Endodermal cell (in vitro differentiated cells): ENCODE measurements around the gene BLNK. TPM values are rescaled to one million over a fixed set of nuclear protein-coding genes. Genes with fewer than 3 reads are reported as not detected.

ENCODE experiments used
- DNase-seq: peaks from one replicate; pipeline ENCODE4 v3.0.0-alpha.2; 2017
- H3K27ac ChIP-seq: 2 replicates; pipeline ENCODE4 v1.5.1; 2013; ENCODE audit warnings: mild to moderate bottlenecking, low read depth, low read length, moderate library complexity
- H3K27me3 ChIP-seq: 2 replicates; pipeline ENCODE4 v1.6.1; 2013; ENCODE audit warnings: mild to moderate bottlenecking, low read length, moderate library complexity; ENCODE audit not compliant: insufficient read depth, control insufficient read depth, poor library complexity, severe bottlenecking
- H3K36me3 ChIP-seq: 2 replicates; pipeline ENCODE4 v1.7.0; 2013; ENCODE audit warnings: mild to moderate bottlenecking, low read length, moderate library complexity; ENCODE audit not compliant: control insufficient read depth, insufficient read depth
- H3K4me1 ChIP-seq: one replicate; pipeline ENCODE4 v1.7.0; 2013; ENCODE audit warnings: low read length; ENCODE audit not compliant: control insufficient read depth, insufficient read depth
- H3K4me3 ChIP-seq: 2 replicates; pipeline ENCODE4 v1.5.1; 2013; ENCODE audit warnings: mild to moderate bottlenecking, low read length, moderate library complexity
- H3K9ac ChIP-seq: 2 replicates; pipeline ENCODE4 v1.6.1; 2013; ENCODE audit warnings: mild to moderate bottlenecking, low read length, moderate library complexity; ENCODE audit not compliant: poor library complexity, severe bottlenecking; ENCODE audit errors: extremely low read depth
- H3K9me3 ChIP-seq: 2 replicates; pipeline ENCODE4 v1.6.1; 2013; ENCODE audit warnings: mild to moderate bottlenecking, low read length, moderate library complexity; ENCODE audit not compliant: control insufficient read depth
- H3K27ac Mint-ChIP-seq: 2 replicates; pipeline ENCODE4 v1.8.0; 2020; ENCODE audit warnings: mixed read lengths
- H3K27me3 Mint-ChIP-seq: 2 replicates; pipeline ENCODE4 v1.8.0; 2021; ENCODE audit warnings: mild to moderate bottlenecking, mixed read lengths; ENCODE audit not compliant: insufficient read depth
- H3K36me3 Mint-ChIP-seq: 2 replicates; pipeline ENCODE4 v1.8.0; 2020; ENCODE audit warnings: low read depth, mixed read lengths
- H3K4me1 Mint-ChIP-seq: 2 replicates; pipeline ENCODE4 v1.8.0; 2020; ENCODE audit warnings: mixed read lengths
- H3K4me3 Mint-ChIP-seq: 2 replicates; pipeline ENCODE4 v1.8.0; 2020; ENCODE audit warnings: mild to moderate bottlenecking, moderate library complexity, mixed read lengths
- H3K9me3 Mint-ChIP-seq: 2 replicates; pipeline ENCODE4 v1.8.0; 2020; ENCODE audit warnings: mild to moderate bottlenecking, mixed read lengths
- CTCF ChIP-seq: fragments of 200-600 bp; sonication (generic); conservative IDR thresholded peaks from 2 replicates; pipeline ENCODE4 v1.5.0; 2021; ENCODE audit warnings: antibody characterized with exemption, mild to moderate bottlenecking
- WGBS, 2 experiments: methylation state at CpG; one replicate each; pipeline versions ENCODE4 v1.1.5 to v1.1.7; 2013; ENCODE audit warnings: missing lambda C conversion rate in 2 of 2, mixed read lengths in 1 of 2; ENCODE audit not compliant: insufficient coverage in 1 of 2, insufficient read length in 1 of 2; 5-methylcytosine and 5-hydroxymethylcytosine counted together
- total RNA-seq, 2 donors: library from RNA; stranded (reverse); fragmentation: NEBNext Ultra II Directional in 1 of 2; extraction: Animal tissue kit (Norgen Biotek cat#: 25700) in 1 of 2; gene quantifications; 2 replicates in 1 of 2; 3 replicates in 1 of 2; pipeline ENCODE4 v1.2.1, GENCODE V29; 2021

Gene BLNK
- total RNA-seq, 2 donors from 2014 or later = not detected

GRCh38 chr10:96264938-96265337 is 6.4 kb downstream of the BLNK start:
- no peak for DNase-seq
- Histone ChIP-seq H3K4me3 (no peak overlapping the region), H3K27me3 (no peaks in the 10 kb centered on the region), H3K9me3 (no peaks in the 10 kb centered on the region), H3K36me3 (no peaks in the 10 kb centered on the region), H3K27ac (no peak overlapping the region), H3K4me1 (peaks cover 7% of the 10 kb centered on the region), H3K9ac (no peak overlapping the region)
- Mint-ChIP-seq H3K27ac (no peak overlapping the region), H3K27me3 (peaks cover 3% of the 10 kb centered on the region), H3K4me1 (peaks cover 21% of the 10 kb centered on the region), H3K9me3 (no peaks in the 10 kb centered on the region), H3K4me3 (no peak overlapping the region), H3K36me3 (no peaks in the 10 kb centered on the region)
- no peak for TF ChIP-seq CTCF
- WGBS, 2 experiments = 96% methylated on average over 3 of the region's 4 CpGs; no CpG with 5 or more reads in 1 of the 2 experiments

- 87 to 92% methylated on average over 2 to 4 of the region's 4 CpGs for WGBS, 2 experiments
- H3K36me3 Mint-ChIP-seq = no peaks in the 10 kb centered on the region
- peaks cover 8% of the 10 kb centered on the region for H3K27me3 Mint-ChIP-seq
- H3K36me3 ChIP-seq = no peaks in the 10 kb centered on the region
- no peak for DNase-seq
- H3K4me1 Mint-ChIP-seq = peaks cover 21% of the 10 kb centered on the region
- peaks cover 7% of the 10 kb centered on the region for H3K4me1 ChIP-seq
- H3K4me3 ChIP-seq = no peak overlapping the region
- H3K9me3 Mint-ChIP-seq = no peaks in the 10 kb centered on the region
- no peak overlapping the region for H3K4me3 Mint-ChIP-seq
- H3K9me3 ChIP-seq = no peaks in the 10 kb centered on the region
- TF ChIP-seq CTCF = no peak
- no peak overlapping the region for H3K9ac ChIP-seq
- H3K27ac ChIP-seq = no peak overlapping the region
- peak overlapping the region; percentile 45 for H3K27ac Mint-ChIP-seq
- peaks cover under 1% of the 10 kb centered on the region for H3K27me3 ChIP-seq
Measured at GRCh38 chr10:96263669-96264068, 7.7 kb downstream of the BLNK start.

GRCh38 chr10:96263176-96263575 is 8.2 kb downstream of the BLNK start:
- Histone ChIP-seq H3K9me3 (no peaks in the 10 kb centered on the region), H3K4me3 (no peak overlapping the region), H3K4me1 (peaks cover 7% of the 10 kb centered on the region), H3K36me3 (no peaks in the 10 kb centered on the region), H3K27ac (no peak overlapping the region), H3K27me3 (peaks cover 5% of the 10 kb centered on the region), H3K9ac (no peak overlapping the region)
- WGBS, 2 experiments = 89 to 95% methylated on average over 4 of the region's 4 CpGs
- no peak for DNase-seq
- H3K27me3 Mint-ChIP-seq = peaks cover 8% of the 10 kb centered on the region
- no peaks in the 10 kb centered on the region for H3K36me3 Mint-ChIP-seq
- no peak for TF ChIP-seq CTCF
- peak overlapping the region; percentile 45 for H3K27ac Mint-ChIP-seq
- H3K4me1 Mint-ChIP-seq = peaks cover 21% of the 10 kb centered on the region
- H3K9me3 Mint-ChIP-seq = no peaks in the 10 kb centered on the region
- no peak overlapping the region for H3K4me3 Mint-ChIP-seq
